PC-9 (cell line): ENCODE results near the gene PAGE3. TPM values are rescaled to one million over a fixed set of nuclear protein-coding genes. Genes with fewer than 3 reads are reported as not detected.

Experiments
- BruUV-seq: library from RNA; stranded (reverse); fragments of 400-500 nt; replicated peaks from 2 replicates; lab custom pipeline; 2021; lab: Mats Ljungman, UMichigan
- CTCF ChIA-PET: fragments of 300-600 bp; sonication (Branson Sonifier 250); formaldehyde crosslinking; loops from one replicate; lab custom pipeline; 2022; ENCODE audit warnings: antibody characterized with exemption; lab: Charles Lee
- POLR2A ChIA-PET: fragments of 300-600 bp; sonication (Branson Sonifier 250); formaldehyde crosslinking; loops from one replicate; lab custom pipeline; 2022; ENCODE audit warnings: antibody characterized with exemption; ENCODE audit not compliant: unreplicated experiment; lab: Charles Lee
- DNase-seq, 2 experiments: peaks; one replicate each; pipeline versions ENCODE4 v3.0.0 to v3.0.0-alpha.2; 2015 to 2022; ENCODE audit warnings: mixed read lengths in 1 of 2
- H2AFZ ChIP-seq: fragments of 200-600 bp; sonication (generic); 2 replicates; pipeline ENCODE4 v1.8.1; 2017; ENCODE audit warnings: antibody characterized with exemption
- H3F3A ChIP-seq: fragments of 200-600 bp; sonication (generic); 2 replicates; pipeline ENCODE4 v1.8.1; 2017; ENCODE audit warnings: antibody characterized with exemption, mild to moderate bottlenecking, low read depth; ENCODE audit not compliant: insufficient read depth
- H3K27ac ChIP-seq: fragments of 200-600 bp; sonication (generic); 2 replicates; pipeline ENCODE4 v1.6.1; 2016; ENCODE audit warnings: mixed run types
- H3K27me3 ChIP-seq: fragments of 200-600 bp; sonication (generic); 2 replicates; pipeline ENCODE4 v1.6.1; 2016; ENCODE audit warnings: low read depth, mixed run types; ENCODE audit not compliant: insufficient read depth
- H3K36me3 ChIP-seq: fragments of 200-600 bp; sonication (generic); 2 replicates; pipeline ENCODE4 v1.6.1; 2016; ENCODE audit warnings: low read depth, mixed run types
- H3K4me1 ChIP-seq: fragments of 200-600 bp; sonication (generic); replicated peaks from 2 replicates; pipeline ENCODE4 v1.6.1; 2016; ENCODE audit warnings: mixed run types; ENCODE audit not compliant: insufficient read depth
- H3K4me2 ChIP-seq: fragments of 200-600 bp; sonication (generic); 2 replicates; pipeline ENCODE4 v1.6.1; 2017; ENCODE audit warnings: mixed run types
- H3K4me3 ChIP-seq: fragments of 200-600 bp; sonication (generic); 2 replicates; pipeline ENCODE4 v1.6.1; 2016; ENCODE audit warnings: mixed run types
- H3K79me2 ChIP-seq: fragments of 200-600 bp; sonication (generic); 2 replicates; pipeline ENCODE4 v1.6.1; 2017; ENCODE audit warnings: low read depth, mixed run types
- H3K9me2 ChIP-seq: fragments of 200-600 bp; sonication (generic); 2 replicates; pipeline ENCODE4 v1.8.1; 2017; ENCODE audit warnings: mild to moderate bottlenecking; ENCODE audit not compliant: insufficient read depth
- H3K9me3 ChIP-seq: fragments of 200-600 bp; sonication (generic); 2 replicates; pipeline ENCODE4 v1.8.1; 2016; ENCODE audit warnings: low read depth; ENCODE audit not compliant: insufficient read depth
- H4K20me1 ChIP-seq: fragments of 200-600 bp; sonication (generic); 2 replicates; pipeline ENCODE4 v1.8.1; 2017; ENCODE audit not compliant: insufficient read depth
- EZH2 ChIP-seq: fragments of 200-600 bp; sonication (generic); IDR thresholded peaks from 2 replicates; pipeline ENCODE4 v1.8.0; 2017; ENCODE audit warnings: antibody characterized with exemption, low read depth
- intact Hi-C: fragments of 100-400 bp; cut with micrococcal nuclease; formaldehyde crosslinking; loops from one replicate; pipeline ENCODE4 v1.10.0; 2022; ENCODE audit not compliant: unreplicated experiment
- total RNA-seq: library from RNA; stranded (reverse); gene quantifications from 2 replicates; pipeline ENCODE4 v1.2.3, GENCODE V29; 2021
- TF ChIP-seq, protein P1 (sequence below): fragments of 200-600 bp; sonication (generic); conservative IDR thresholded peaks from 2 replicates; pipeline ENCODE4 v1.6.1; 2017; ENCODE audit warnings: mixed run types, antibody characterized with exemption, mild to moderate bottlenecking, moderate library complexity

PAGE3 gene
- total RNA-seq, 1 experiment from 2014 or later = not detected

DNA sequence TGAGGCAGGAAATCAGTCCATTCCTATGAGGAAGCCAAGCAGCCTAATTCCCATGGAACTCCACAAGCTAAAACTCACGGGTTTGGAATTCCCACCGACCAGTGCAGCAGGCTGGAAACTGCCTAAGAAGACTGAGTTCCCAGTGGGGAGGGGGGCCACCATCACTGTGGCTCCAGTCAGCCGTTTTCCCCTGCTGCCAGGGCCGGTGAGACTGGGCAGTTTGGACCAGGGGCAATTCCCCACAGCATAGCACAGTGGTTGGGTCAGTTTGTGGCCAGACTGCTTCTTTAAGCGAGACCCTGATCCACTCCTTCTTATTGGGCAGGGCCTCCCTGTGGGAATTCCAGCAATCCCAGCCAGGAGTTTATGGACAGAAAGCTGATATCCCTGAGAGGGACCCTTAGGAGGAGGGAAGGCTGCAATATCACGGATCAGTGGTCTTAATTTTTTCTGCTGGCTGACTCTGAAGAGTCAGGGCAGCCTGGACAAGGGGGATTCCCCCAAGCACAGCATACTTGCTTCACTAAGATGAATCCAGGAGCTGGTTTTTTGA is 23.9 kb downstream of the PAGE3 start:
- no peak overlapping the region for H3K4me3 ChIP-seq
- no peak overlapping the region for H2AFZ ChIP-seq
- BruUV-seq = no TSS peak
- no peaks in the 10 kb centered on the region for H3K9me3 ChIP-seq
- POLR2A ChIA-PET = no interaction called here
- CTCF ChIA-PET = no interaction called here
- no peaks in the 10 kb centered on the region for H3K79me2 ChIP-seq
- intact Hi-C loops = no loop called here
- no peak for TF ChIP-seq EZH2
- no peaks in the 10 kb centered on the region for H3K9me2 ChIP-seq
- H3F3A ChIP-seq = no peaks in the 10 kb centered on the region
- H3K36me3 ChIP-seq = no peaks in the 10 kb centered on the region
- H3K4me2 ChIP-seq = no peak overlapping the region
- no peaks in the 10 kb centered on the region for H4K20me1 ChIP-seq
- no peaks in the 10 kb centered on the region for H3K4me1 ChIP-seq
- H3K27ac ChIP-seq = no peak overlapping the region
- 0 out of 2 replicates have a peak, but pooled peaks cover 7% of the 10 kb centered on the region for H3K27me3 ChIP-seq
- DNase-seq = no peak

DNA sequence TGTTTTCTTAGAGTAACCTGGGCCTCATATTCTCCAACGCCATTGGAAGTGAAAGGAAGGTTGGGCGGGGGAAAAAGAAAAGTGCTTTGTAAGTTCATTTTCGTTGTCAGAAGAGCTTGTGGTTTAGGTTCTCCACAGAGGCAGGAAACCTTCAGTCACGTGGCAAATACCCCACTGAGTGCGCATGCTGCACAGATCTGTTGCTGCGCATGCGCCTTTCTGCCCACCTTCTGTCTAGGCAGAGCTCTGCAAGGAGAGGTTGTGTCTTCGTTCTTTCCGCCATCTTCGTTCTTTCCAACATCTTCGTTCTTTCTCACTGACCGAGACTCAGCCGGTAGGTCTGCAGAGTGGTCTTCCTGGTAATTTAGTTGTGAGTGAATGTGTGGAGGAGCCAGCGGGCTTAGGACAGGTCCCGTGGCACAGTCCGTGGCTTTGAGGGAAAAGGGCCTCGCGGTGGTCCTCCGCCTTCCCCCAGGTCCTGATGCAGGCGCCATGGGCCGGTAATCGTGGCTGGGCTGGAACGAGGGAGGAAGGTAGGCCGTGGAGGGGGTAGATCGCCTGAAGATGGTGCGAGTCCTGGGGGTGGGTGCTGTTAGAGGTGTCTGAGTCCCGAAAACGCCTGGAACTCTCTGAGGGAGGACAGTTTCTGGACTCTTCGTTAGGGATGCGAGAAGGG is 44.5 kb downstream of the PAGE3 start, which contains the start of gene PAGE5:
Gene PAGE5 (plus strand): TSS at position 228 of the 676 bp plus-strand sequence. CDS start 1,037 bp downstream, outside the sequence.
- Histone ChIP-seq H4K20me1 (no peaks in the 10 kb centered on the region), H3K79me2 (no peaks in the 10 kb centered on the region), H3K4me1 (no peaks in the 10 kb centered on the region), H3K27ac (no peak within 1 kb of the TSS), H2AFZ (no peak within 1 kb of the TSS), H3K27me3 (no peaks in the 10 kb centered on the region), H3K36me3 (no peaks in the 10 kb centered on the region), H3K4me2 (no peak within 1 kb of the TSS), H3K9me2 (no peaks in the 10 kb centered on the region), H3K4me3 (no peak within 1 kb of the TSS), H3K9me3 (no peaks in the 10 kb centered on the region), H3F3A (no peaks in the 10 kb centered on the region)
- intact Hi-C loops = no loop called here
- TF ChIP-seq, protein P1, sequence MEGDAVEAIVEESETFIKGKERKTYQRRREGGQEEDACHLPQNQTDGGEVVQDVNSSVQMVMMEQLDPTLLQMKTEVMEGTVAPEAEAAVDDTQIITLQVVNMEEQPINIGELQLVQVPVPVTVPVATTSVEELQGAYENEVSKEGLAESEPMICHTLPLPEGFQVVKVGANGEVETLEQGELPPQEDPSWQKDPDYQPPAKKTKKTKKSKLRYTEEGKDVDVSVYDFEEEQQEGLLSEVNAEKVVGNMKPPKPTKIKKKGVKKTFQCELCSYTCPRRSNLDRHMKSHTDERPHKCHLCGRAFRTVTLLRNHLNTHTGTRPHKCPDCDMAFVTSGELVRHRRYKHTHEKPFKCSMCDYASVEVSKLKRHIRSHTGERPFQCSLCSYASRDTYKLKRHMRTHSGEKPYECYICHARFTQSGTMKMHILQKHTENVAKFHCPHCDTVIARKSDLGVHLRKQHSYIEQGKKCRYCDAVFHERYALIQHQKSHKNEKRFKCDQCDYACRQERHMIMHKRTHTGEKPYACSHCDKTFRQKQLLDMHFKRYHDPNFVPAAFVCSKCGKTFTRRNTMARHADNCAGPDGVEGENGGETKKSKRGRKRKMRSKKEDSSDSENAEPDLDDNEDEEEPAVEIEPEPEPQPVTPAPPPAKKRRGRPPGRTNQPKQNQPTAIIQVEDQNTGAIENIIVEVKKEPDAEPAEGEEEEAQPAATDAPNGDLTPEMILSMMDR = no peak
- no peak for TF ChIP-seq EZH2
- ChIA-PET POLR2A (no interaction called here), CTCF (no interaction called here)
- no TSS peak for BruUV-seq
- DNase-seq = no peak

DNA sequence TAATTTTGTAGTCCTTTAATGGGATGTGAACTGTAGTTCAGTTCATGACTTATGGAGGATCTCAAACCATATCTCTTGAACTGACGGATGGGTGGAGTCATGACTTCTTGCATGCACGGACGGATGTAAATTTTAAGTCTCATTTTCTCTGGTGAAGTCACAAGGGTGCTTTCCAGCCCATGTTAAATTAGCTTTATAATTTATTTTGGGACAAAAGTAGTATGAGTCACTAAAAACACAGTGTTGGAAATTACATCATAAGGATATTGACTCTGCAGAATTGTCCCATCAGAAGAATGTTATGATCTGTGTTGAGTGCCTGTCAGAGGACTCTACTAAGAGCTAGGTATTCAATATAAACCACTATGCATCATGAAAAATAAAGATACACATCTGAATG is 51.3 kb downstream of the PAGE3 start:
- CTCF ChIA-PET = no interaction called here

More for the DNA sequence above, 51.3 kb downstream of the PAGE3 start:
- POLR2A ChIA-PET = no interaction called here
- H3K36me3 ChIP-seq = no peaks in the 10 kb centered on the region
- DNase-seq = no peak
- H3K79me2 ChIP-seq = no peaks in the 10 kb centered on the region
- BruUV-seq = no TSS peak
- no peaks in the 10 kb centered on the region for H3K9me3 ChIP-seq
- peaks cover 10% of the 10 kb centered on the region; the same call in 1 of the 2 replicates for H3K4me1 ChIP-seq
- TF ChIP-seq, protein P1 = no peak
- TF ChIP-seq EZH2 = no peak
- no peak overlapping the region for H3K4me3 ChIP-seq
- intact Hi-C loops = no loop called here
- H4K20me1 ChIP-seq = no peaks in the 10 kb centered on the region
- H3K27me3 ChIP-seq = no peaks in the 10 kb centered on the region
- no peak overlapping the region for H3K4me2 ChIP-seq
- H2AFZ ChIP-seq = no peak overlapping the region
- H3F3A ChIP-seq = no peaks in the 10 kb centered on the region
- H3K9me2 ChIP-seq = no peaks in the 10 kb centered on the region
- no peak overlapping the region for H3K27ac ChIP-seq
